Body of pancreas (tissue), 4 donors: ENCODE results near the gene ABCC6.

ENCODE experiments used
- POLR2A ChIP-seq, 3 donors: fragments of 450-650 bp; IDR thresholded peaks; one replicate each; pipeline ENCODE4 v1.6.1; 2016; ENCODE audit warnings: antibody characterized with exemption in 3 of 3, mild to moderate bottlenecking in 2 of 3
- TF ChIP-seq, protein P1 (sequence below), 7 experiments: fragments of 450-650 bp in 4 of 7; fragments of 200-600 bp in 3 of 7; sonication (generic) in 3 of 7; IDR thresholded peaks; one replicate each; pipeline ENCODE4 v1.5.1; 2016 to 2019; ENCODE audit warnings: antibody characterized with exemption in 7 of 7

- TF ChIP-seq, protein P1, sequence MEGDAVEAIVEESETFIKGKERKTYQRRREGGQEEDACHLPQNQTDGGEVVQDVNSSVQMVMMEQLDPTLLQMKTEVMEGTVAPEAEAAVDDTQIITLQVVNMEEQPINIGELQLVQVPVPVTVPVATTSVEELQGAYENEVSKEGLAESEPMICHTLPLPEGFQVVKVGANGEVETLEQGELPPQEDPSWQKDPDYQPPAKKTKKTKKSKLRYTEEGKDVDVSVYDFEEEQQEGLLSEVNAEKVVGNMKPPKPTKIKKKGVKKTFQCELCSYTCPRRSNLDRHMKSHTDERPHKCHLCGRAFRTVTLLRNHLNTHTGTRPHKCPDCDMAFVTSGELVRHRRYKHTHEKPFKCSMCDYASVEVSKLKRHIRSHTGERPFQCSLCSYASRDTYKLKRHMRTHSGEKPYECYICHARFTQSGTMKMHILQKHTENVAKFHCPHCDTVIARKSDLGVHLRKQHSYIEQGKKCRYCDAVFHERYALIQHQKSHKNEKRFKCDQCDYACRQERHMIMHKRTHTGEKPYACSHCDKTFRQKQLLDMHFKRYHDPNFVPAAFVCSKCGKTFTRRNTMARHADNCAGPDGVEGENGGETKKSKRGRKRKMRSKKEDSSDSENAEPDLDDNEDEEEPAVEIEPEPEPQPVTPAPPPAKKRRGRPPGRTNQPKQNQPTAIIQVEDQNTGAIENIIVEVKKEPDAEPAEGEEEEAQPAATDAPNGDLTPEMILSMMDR (IDR thresholded peaks at IDR 0.05): no peak
- TF ChIP-seq POLR2A (IDR thresholded peaks at IDR 0.05): no peak
Measured at GRCh38 chr16:16148755-16149154, 74.5 kb downstream of the ABCC6 start.
